AG10803 (cell line): Measurements from ENCODE around the gene ARL4A.

ENCODE experiments used
- DNase-seq: peaks from one replicate; pipeline ENCODE4 v3.0.0; 2010; ENCODE audit warnings: low read depth
- H3K4me3 ChIP-seq: 2 replicates; pipeline ENCODE4 v1.5.1; 2011; ENCODE audit warnings: mild to moderate bottlenecking, low read length, control low read depth
- TF ChIP-seq, protein P1 (sequence below): conservative IDR thresholded peaks from 2 replicates; pipeline ENCODE4 v1.5.1; 2011; ENCODE audit warnings: mild to moderate bottlenecking, low read length, control low read depth, inconsistent platforms

ARL4A gene

DNA sequence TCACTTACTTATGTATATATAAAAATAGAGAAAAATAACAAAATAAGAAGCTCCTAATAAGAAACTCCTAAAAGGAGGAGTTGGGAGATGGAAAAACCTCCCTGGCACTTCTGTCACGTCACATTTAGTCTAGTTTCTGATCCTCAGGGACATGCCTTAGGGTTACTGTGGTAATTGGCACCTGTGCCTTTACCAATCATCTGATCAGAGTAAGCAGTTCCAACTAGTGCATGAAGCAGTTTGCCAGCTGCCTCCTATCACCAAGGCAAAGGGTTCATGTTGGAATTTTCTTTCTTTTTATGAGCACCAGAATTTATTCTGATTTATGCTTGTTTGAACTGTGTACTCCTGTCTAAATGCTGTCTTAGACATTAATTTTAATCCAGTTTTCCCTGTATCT, 49.9 kb downstream of the ARL4A start:
- TF ChIP-seq, protein P1, sequence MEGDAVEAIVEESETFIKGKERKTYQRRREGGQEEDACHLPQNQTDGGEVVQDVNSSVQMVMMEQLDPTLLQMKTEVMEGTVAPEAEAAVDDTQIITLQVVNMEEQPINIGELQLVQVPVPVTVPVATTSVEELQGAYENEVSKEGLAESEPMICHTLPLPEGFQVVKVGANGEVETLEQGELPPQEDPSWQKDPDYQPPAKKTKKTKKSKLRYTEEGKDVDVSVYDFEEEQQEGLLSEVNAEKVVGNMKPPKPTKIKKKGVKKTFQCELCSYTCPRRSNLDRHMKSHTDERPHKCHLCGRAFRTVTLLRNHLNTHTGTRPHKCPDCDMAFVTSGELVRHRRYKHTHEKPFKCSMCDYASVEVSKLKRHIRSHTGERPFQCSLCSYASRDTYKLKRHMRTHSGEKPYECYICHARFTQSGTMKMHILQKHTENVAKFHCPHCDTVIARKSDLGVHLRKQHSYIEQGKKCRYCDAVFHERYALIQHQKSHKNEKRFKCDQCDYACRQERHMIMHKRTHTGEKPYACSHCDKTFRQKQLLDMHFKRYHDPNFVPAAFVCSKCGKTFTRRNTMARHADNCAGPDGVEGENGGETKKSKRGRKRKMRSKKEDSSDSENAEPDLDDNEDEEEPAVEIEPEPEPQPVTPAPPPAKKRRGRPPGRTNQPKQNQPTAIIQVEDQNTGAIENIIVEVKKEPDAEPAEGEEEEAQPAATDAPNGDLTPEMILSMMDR, result no peak
- no peak for DNase-seq
- no peak overlapping the region for H3K4me3 ChIP-seq

DNA sequence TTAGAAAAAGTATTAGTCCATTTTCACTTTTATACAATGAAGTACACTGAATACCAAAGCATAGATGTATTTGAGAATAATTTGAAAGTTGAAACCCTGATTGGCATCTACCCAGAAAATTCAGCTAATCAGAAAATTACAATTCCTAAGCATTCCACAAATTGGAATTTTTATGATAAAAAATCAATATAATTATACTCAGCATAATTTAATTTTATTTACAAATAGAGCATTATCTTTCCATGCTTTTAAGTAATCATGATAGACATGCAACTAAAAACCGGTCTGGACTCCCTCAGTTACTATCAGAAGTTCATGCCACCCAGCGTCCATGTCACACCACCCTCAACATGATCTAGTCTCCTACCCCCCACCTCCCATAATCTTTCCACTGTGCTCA, 50.4 kb downstream of the ARL4A start:
- TF ChIP-seq, protein P1, result no peak
- H3K4me3 ChIP-seq, result no peak overlapping the region
- DNase-seq, result no peak

DNA sequence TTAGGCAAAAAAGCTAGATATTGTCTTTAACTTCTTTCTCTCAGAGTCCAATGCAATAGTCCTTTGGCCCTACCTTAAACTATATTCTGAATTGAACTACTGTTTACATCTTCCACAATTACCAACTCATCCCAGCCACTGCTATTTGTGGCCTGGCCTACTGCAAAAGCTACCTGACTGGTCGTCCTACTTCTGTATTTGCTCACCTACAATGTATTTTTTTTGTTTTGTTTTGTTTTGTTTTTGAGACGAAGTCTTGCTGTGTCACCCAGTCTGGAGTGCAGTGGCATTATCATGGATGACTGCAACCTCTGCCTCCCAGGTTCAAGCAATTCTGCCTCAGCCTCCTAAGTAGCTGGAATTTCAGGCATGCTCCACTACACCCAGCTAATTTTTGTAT, 51.2 kb downstream of the ARL4A start:
- TF ChIP-seq, protein P1, result no peak
- no peak for DNase-seq

More for the DNA sequence above, 51.2 kb downstream of the ARL4A start:
- H3K4me3 ChIP-seq, result no peak overlapping the region
